ENCODE measurements around the gene GEMIN8. TPM values are rescaled to one million over a fixed set of nuclear protein-coding genes. Genes with fewer than 3 reads are reported as not detected.

Gene GEMIN8
- total and polyA plus RNA-seq, 4 donors: 10.9 to 25.7 (median 22.9) TPM

GRCh38 chrX:14050709-14051108 is 21.0 kb upstream of the GEMIN8 start:
- WGBS, 2 donors: 33 to 75% methylated on average over 1 of the region's 1 CpG
- Histone ChIP-seq H3K9ac (ENCODE audit: insufficient read depth in 1 of 2, low read length in 2 of 2) (no peak overlapping the region), H3K36me3 (ENCODE audit: control insufficient read depth in 4 of 4, insufficient read depth in 4 of 4, low read length in 4 of 4) (no peaks in the 10 kb centered on the region), H3K4me3 (no peak overlapping the region), H3K27me3 (ENCODE audit: control insufficient read depth in 3 of 3, insufficient read depth in 3 of 3, low read length in 2 of 3) (peaks cover 0 to 59% (median 9%) of the 10 kb centered on the region in 3 donors), H3K9me3 (ENCODE audit: control insufficient read depth in 4 of 4, insufficient read depth in 3 of 4, low read length in 3 of 4) (no peaks in the 10 kb centered on the region), H3K4me1 (ENCODE audit: control insufficient read depth in 5 of 5, insufficient read depth in 5 of 5, low read length in 5 of 5) (no peaks in the 10 kb centered on the region), H3K27ac (ENCODE audit: low read depth in 1 of 2, low read length in 1 of 2) (no peak overlapping the region)
- DNase-seq: no peak
- ATAC-seq (ENCODE audit: insufficient read depth, low FRiP score): no peak
- no peak for TF ChIP-seq CTCF (IDR thresholded peaks at IDR 0.05; ENCODE audit: control extremely low read depth, extremely low read depth)

- peaks cover 0 to 30% (median 19%) of the 10 kb centered on the region in 3 donors for H3K27me3 ChIP-seq (ENCODE audit: control insufficient read depth in 3 of 3, insufficient read depth in 3 of 3, low read length in 2 of 3)
- H3K4me3 ChIP-seq: no peak overlapping the region
- DNase-seq (no peak), ATAC-seq (ENCODE audit: insufficient read depth, low FRiP score) (no peak)
- no peaks in the 10 kb centered on the region for H3K9me3 ChIP-seq (ENCODE audit: control insufficient read depth in 4 of 4, insufficient read depth in 3 of 4, low read length in 3 of 4)
- no peaks in the 10 kb centered on the region for H3K4me1 ChIP-seq (ENCODE audit: control insufficient read depth in 5 of 5, insufficient read depth in 5 of 5, low read length in 5 of 5)
- H3K36me3 ChIP-seq (ENCODE audit: control insufficient read depth in 4 of 4, insufficient read depth in 4 of 4, low read length in 4 of 4): no peaks in the 10 kb centered on the region
- no peak for TF ChIP-seq CTCF (IDR thresholded peaks at IDR 0.05; ENCODE audit: control extremely low read depth, extremely low read depth)
- no peak overlapping the region for H3K27ac ChIP-seq (ENCODE audit: low read depth in 1 of 2, low read length in 1 of 2)
- no peak overlapping the region for H3K9ac ChIP-seq (ENCODE audit: insufficient read depth in 1 of 2, low read length in 2 of 2)
Observed at GRCh38 chrX:14043209-14043608, 13.5 kb upstream of the GEMIN8 start.

GRCh38 chrX:14039344-14039743 is 9.7 kb upstream of the GEMIN8 start:
- peak; percentile 54 for TF ChIP-seq CTCF (IDR thresholded peaks at IDR 0.05; ENCODE audit: control extremely low read depth, extremely low read depth)
- Histone ChIP-seq H3K27ac (ENCODE audit: low read depth in 1 of 2, low read length in 1 of 2) (no peak overlapping the region), H3K4me3 (no peak overlapping the region), H3K4me1 (ENCODE audit: control insufficient read depth in 5 of 5, insufficient read depth in 5 of 5, low read length in 5 of 5) (no peaks in the 10 kb centered on the region), H3K27me3 (ENCODE audit: control insufficient read depth in 3 of 3, insufficient read depth in 3 of 3, low read length in 2 of 3) (peaks cover 0 to 14% (median 9%) of the 10 kb centered on the region in 3 donors), H3K9ac (ENCODE audit: insufficient read depth in 1 of 2, low read length in 2 of 2) (no peak overlapping the region), H3K36me3 (ENCODE audit: control insufficient read depth in 4 of 4, insufficient read depth in 4 of 4, low read length in 4 of 4) (no peaks in the 10 kb centered on the region), H3K9me3 (ENCODE audit: control insufficient read depth in 4 of 4, insufficient read depth in 3 of 4, low read length in 3 of 4) (no peaks in the 10 kb centered on the region)
- peak; percentile 40 to 66 (median 53) for DNase-seq
- ATAC-seq (ENCODE audit: insufficient read depth, low FRiP score): peak; percentile 66
- WGBS, 2 donors: 32 to 36% methylated on average over 3 of the region's 3 CpGs

Measured in lung (tissue), 12 donors.